A673 (cell line): ENCODE measurements around the gene ETV4.

Experiments used
- CTCF ChIP-seq: fragments of 300-800, 200-600 bp; sonication (generic); conservative IDR thresholded peaks from 2 replicates; pipeline ENCODE4 v1.5.1; 2017; ENCODE audit warnings: low read depth, mild to moderate bottlenecking, antibody characterized with exemption, low read length, moderate library complexity, mixed read lengths
- EZH2 ChIP-seq: fragments of 200-600 bp; sonication (generic); IDR thresholded peaks from 2 replicates; pipeline ENCODE4 v1.6.1; 2017; ENCODE audit warnings: borderline replicate concordance, low read depth, mild to moderate bottlenecking, mixed read lengths, antibody characterized with exemption, low read length; ENCODE audit not compliant: poor library complexity, severe bottlenecking

- TF ChIP-seq CTCF (no peak), EZH2 (no peak)
Observed at GRCh38 chr17:43529947-43530287, 16.2 kb downstream of the ETV4 start.
